Spleen (tissue), 13 donors: ENCODE data around the gene KRT6B. TPM values are rescaled to one million over a fixed set of nuclear protein-coding genes. Genes with fewer than 3 reads are reported as not detected.
"Not testable (repeated sequence)": the region's sequence is repeated elsewhere in the genome, so short reads cannot be mapped to it uniquely, and the experiment has no call there.

Source experiments
- DNase-seq: peaks from one replicate; pipeline ENCODE4 v3.0.0-alpha.2; 2020
- H3K27ac ChIP-seq, 8 donors: fragments of 200-600 bp; sonication (generic) in 7 of 8; 1 replicate in 4 of 8; 2 replicates in 4 of 8; pipeline versions ENCODE4 v1.5.0 to v1.8.0; 2016 to 2021; ENCODE audit warnings: inconsistent platforms in 4 of 8, mild to moderate bottlenecking in 4 of 8, moderate library complexity in 1 of 8
- H3K27me3 ChIP-seq, 7 donors: fragments of 200-600 bp; sonication (generic) in 6 of 7; replicated peaks in 1 of 7; 1 replicate in 4 of 7; 2 replicates in 3 of 7; pipeline versions ENCODE4 v1.5.0 to v1.8.0; 2016 to 2021; ENCODE audit warnings: inconsistent platforms in 3 of 7, mild to moderate bottlenecking in 1 of 7
- H3K36me3 ChIP-seq, 6 donors: fragments of 200-600 bp; sonication (generic) in 5 of 6; 1 replicate in 4 of 6; 2 replicates in 2 of 6; pipeline versions ENCODE4 v1.5.0 to v1.8.0; 2016 to 2021; ENCODE audit warnings: inconsistent platforms in 2 of 6
- H3K4me1 ChIP-seq, 6 donors: fragments of 200-600 bp; sonication (generic) in 5 of 6; 1 replicate in 3 of 6; 2 replicates in 3 of 6; pipeline versions ENCODE4 v1.5.0 to v1.8.0; 2016 to 2021; ENCODE audit warnings: inconsistent platforms in 3 of 6
- H3K4me3 ChIP-seq, 8 donors: fragments of 200-600 bp; sonication (generic) in 7 of 8; 1 replicate in 4 of 8; 2 replicates in 4 of 8; pipeline versions ENCODE4 v1.5.0 to v1.8.0; 2016 to 2021; ENCODE audit warnings: inconsistent platforms in 4 of 8, mild to moderate bottlenecking in 4 of 8, moderate library complexity in 2 of 8
- H3K9me3 ChIP-seq, 8 donors: fragments of 200-600 bp; sonication (generic) in 7 of 8; 1 replicate in 4 of 8; 2 replicates in 4 of 8; pipeline versions ENCODE4 v1.5.0 to v1.8.0; 2016 to 2021; ENCODE audit warnings: inconsistent platforms in 4 of 8
- CTCF ChIP-seq, 11 experiments: fragments of 200-600 bp in 7 of 11; fragments of 450-650 bp in 4 of 11; sonication (generic) in 4 of 11; IDR thresholded peaks in 8 of 11; conservative IDR thresholded peaks in 3 of 11; 1 replicate in 7 of 11; 2 replicates in 4 of 11; pipeline versions ENCODE4 v1.4.0 to v1.8.0; 2016 to 2021; ENCODE audit warnings: antibody characterized with exemption in 11 of 11, inconsistent platforms in 4 of 11, mild to moderate bottlenecking in 1 of 11
- POLR2A ChIP-seq, 3 donors: fragments of 450-650 bp; IDR thresholded peaks; one replicate each; pipeline ENCODE4 v1.5.1; 2017; ENCODE audit warnings: antibody characterized with exemption in 3 of 3, mild to moderate bottlenecking in 1 of 3
- POLR2AphosphoS5 ChIP-seq, 3 donors: sonication (generic); formaldehyde crosslinking; IDR thresholded peaks; one replicate each; pipeline ENCODE4 v1.5.1; 2017; ENCODE audit warnings: antibody characterized with exemption in 3 of 3
- WGBS, 5 donors: extraction: QIAGEN DNeasy Blood & Tissue Kit in 3 of 5; methylation state at CpG; one replicate each; pipeline versions ENCODE4 v1.1.5 to v1.1.7; 2013 to 2018; 5-methylcytosine and 5-hydroxymethylcytosine counted together
- intact Hi-C: fragments of 100-400 bp; cut with DNase I; formaldehyde crosslinking; loops from one replicate; pipeline ENCODE4 v1.15.0; 2023; ENCODE audit warnings: low total_unique reads
- long read RNA-seq, 2 donors: transcript quantifications; one replicate each; lab custom pipeline, GENCODE V29; 2026
- polyA plus RNA-seq, 3 donors: library from polyadenylated mRNA; stranded (reverse); fragments of 200-250 nt; gene quantifications; one replicate each; pipeline ENCODE4 v1.2.1, GENCODE V29; 2013
- total RNA-seq, 7 donors: library from RNA; depleted of rRNA in 3 of 7; stranded (reverse); fragments of >200 nt in 3 of 7; fragmentation: NEBNext Ultra II Directional in 4 of 7; extraction: Animal tissue kit (Norgen Biotek cat#: 25700) in 4 of 7; gene quantifications; one replicate each; pipeline versions ENCODE4 v1.1.0 to v1.2.1, GENCODE V29; 2016 to 2021
- donor health status: healthy with polysubstance abuse.
- donor health status: DM: no; HTN: no; CAD: no; lungs with moderate emphysema.
- donor health status: DM: no; HTN: no; CAD: no.
- donor health status: Bipolar disorder and iron deficiency.
- donor health status: healthy.
- donor health status: DM: no; HTN: no; CAD: no.
- donor health status: DM: yes; HTN: yes; CAD: no.

The KRT6B gene
- total RNA-seq (not detected), polyA plus RNA-seq (under 1 TPM; 0.03 to 0.10 (median 0.04) TPM)
- long read RNA-seq, donor 1, result 0 reads
- long read RNA-seq, donor 2, result 0 reads

GRCh38 chr12:52452101-52452500, at the start of gene KRT6B:
TSS of gene KRT6B (minus strand) at chr12:52452146. CDS start at chr12:52452078, 68 bp downstream.
- peaks cover 0 to 8% (median 0%) of the 10 kb centered on the region in 7 donors for H3K27me3 ChIP-seq
- intact Hi-C loops, result no loop called here
- H3K4me3 ChIP-seq, result no peak within 1 kb of the TSS
- WGBS, 5 donors, result 89 to 92% (median 91%) methylated on average over 6 of the region's 6 CpGs
- DNase-seq, result no peak
- H3K4me1 ChIP-seq, result no peaks in the 10 kb centered on the region
- no peaks in the 10 kb centered on the region for H3K36me3 ChIP-seq
- no peak within 1 kb of the TSS for H3K27ac ChIP-seq
- no peaks in the 10 kb centered on the region for H3K9me3 ChIP-seq
- TF ChIP-seq POLR2AphosphoS5 (IDR thresholded peaks at IDR 0.05), result no peak
- TF ChIP-seq POLR2A (IDR thresholded peaks at IDR 0.05), result no peak
- no peak for TF ChIP-seq CTCF (IDR thresholded peaks at IDR 0.05 in 8 of 11, conservative IDR thresholded peaks at IDR 0.05 in 3 of 11)

- H3K27ac ChIP-seq, result no peak overlapping the region
Observed at GRCh38 chr12:52501490-52501889, 49.5 kb upstream of the KRT6B start.

GRCh38 chr12:52500574-52500973, 48.6 kb upstream of the KRT6B start:
- 78 to 91% (median 88%) methylated on average over 6 of the region's 6 CpGs for WGBS, 5 donors
- DNase-seq, H3K4me3 ChIP-seq, H3K4me1 ChIP-seq, H3K36me3 ChIP-seq, intact Hi-C loops, H3K27ac ChIP-seq, H3K9me3 ChIP-seq: not testable (repeated sequence)
- peaks cover 0 to 22% (median 0%) of the 10 kb centered on the region in 7 donors for H3K27me3 ChIP-seq

More at GRCh38 chr12:52501490-52501889, 49.5 kb upstream of the KRT6B start:
- no peak for DNase-seq
- H3K9me3 ChIP-seq, result peaks cover 0 to 9% (median 0%) of the 10 kb centered on the region in 8 donors
- H3K4me1 ChIP-seq, result no peaks in the 10 kb centered on the region
- peaks cover 0 to 26% (median 0%) of the 10 kb centered on the region in 7 donors for H3K27me3 ChIP-seq
- TF ChIP-seq POLR2AphosphoS5 (IDR thresholded peaks at IDR 0.05) (no peak), POLR2A (IDR thresholded peaks at IDR 0.05) (no peak), CTCF (IDR thresholded peaks at IDR 0.05 in 8 of 11, conservative IDR thresholded peaks at IDR 0.05 in 3 of 11) (no peak)
- 85 to 93% (median 90%) methylated on average over 7 of the region's 7 CpGs for WGBS, 5 donors
- no peaks in the 10 kb centered on the region for H3K36me3 ChIP-seq
- H3K4me3 ChIP-seq, result no peak overlapping the region
- intact Hi-C loops, result no loop called here

GRCh38 chr12:52499806-52500560, 48.0 kb upstream of the KRT6B start:
- DNase-seq, result no peak
- intact Hi-C loops, result loop anchor here (10.0 kb wide), 1 partner anchor 115 kb away; the partner anchor contains the start of gene KRT84
- no peaks in the 10 kb centered on the region for H3K36me3 ChIP-seq
- peaks cover 0 to 9% (median 0%) of the 10 kb centered on the region in 8 donors for H3K9me3 ChIP-seq
- no peak overlapping the region for H3K4me3 ChIP-seq
- peaks cover 0 to 15% (median 3%) of the 10 kb centered on the region in 6 donors for H3K4me1 ChIP-seq
- TF ChIP-seq POLR2AphosphoS5 (IDR thresholded peaks at IDR 0.05) (no peak), CTCF (IDR thresholded peaks at IDR 0.05 in 8 of 11, conservative IDR thresholded peaks at IDR 0.05 in 3 of 11) (no peak), POLR2A (IDR thresholded peaks at IDR 0.05) (no peak)
- H3K27me3 ChIP-seq, result peaks cover 0 to 23% (median 0%) of the 10 kb centered on the region in 7 donors
- no peak overlapping the region for H3K27ac ChIP-seq
- WGBS, 5 donors, result 77 to 89% (median 85%) methylated on average over 5 of the region's 5 CpGs
